SK-N-SH (cell line): Measurements from ENCODE around the gene CELSR1. TPM values are rescaled to one million over a fixed set of nuclear protein-coding genes. Genes with fewer than 3 reads are reported as not detected.

ENCODE experiments used
- CTCF ChIA-PET: fragments of 300-600, 350-600 bp; formaldehyde crosslinking; extraction: SDS; loops from one replicate; lab custom pipeline; 2021; lab: Yijun Ruan, JAX
- POLR2A ChIA-PET: fragments of 350-600 bp; sonication (Branson Sonifier 250); formaldehyde crosslinking; extraction: SDS; loops from one replicate; lab custom pipeline; 2020; ENCODE audit warnings: antibody characterized with exemption, inconsistent platforms; lab: Yijun Ruan, JAX
- DNase-seq: peaks from one replicate; pipeline ENCODE4 v3.0.0; 2012
- H2AFZ ChIP-seq: fragments of 200-600 bp; sonication (generic); 2 replicates; pipeline ENCODE4 v1.8.1; 2016; ENCODE audit warnings: antibody characterized with exemption, mild to moderate bottlenecking, low read depth
- H3F3A ChIP-seq: fragments of 200-600 bp; sonication (generic); replicated peaks from 2 replicates; pipeline ENCODE3; 2016; ENCODE audit warnings: antibody characterized with exemption, mild to moderate bottlenecking; ENCODE audit not compliant: insufficient read depth
- H3K27ac ChIP-seq, 2 experiments: fragments of 200-500 bp in 1 of 2; fragments of 200-600 bp in 1 of 2; sonication (Bioruptor generic) in 1 of 2; sonication (generic), shearing (Covaris generic) in 1 of 2; 2 replicates each; pipeline versions ENCODE4 v1.5.1 to v1.6.1; 2014 to 2016; ENCODE audit warnings: low read depth in 2 of 2, inconsistent platforms in 1 of 2, low read length in 1 of 2, mild to moderate bottlenecking in 1 of 2, mixed read lengths in 1 of 2
- H3K27me3 ChIP-seq: fragments of 200-600 bp; sonication (generic), shearing (Covaris generic); 2 replicates; pipeline ENCODE4 v1.6.1; 2016; ENCODE audit warnings: mixed run types; ENCODE audit not compliant: insufficient read depth
- H3K36me3 ChIP-seq, 2 experiments: fragments of 200-500 bp in 1 of 2; fragments of 200-600 bp in 1 of 2; sonication (Bioruptor generic) in 1 of 2; sonication (generic) in 1 of 2; replicated peaks in 1 of 2; 2 replicates each; pipeline versions ENCODE3 to v1.5.1; 2014 to 2016; ENCODE audit warnings: low read length in 1 of 2, mild to moderate bottlenecking in 1 of 2; ENCODE audit not compliant: insufficient read depth in 2 of 2, control insufficient read depth in 1 of 2
- H3K4me1 ChIP-seq, 2 experiments: fragments of 200-500 bp in 1 of 2; fragments of 200-600 bp in 1 of 2; sonication (Bioruptor generic) in 1 of 2; sonication (generic), shearing (Covaris generic) in 1 of 2; 2 replicates each; pipeline versions ENCODE4 v1.5.1 to v1.6.1; 2014 to 2016; ENCODE audit warnings: low read depth in 1 of 2, low read length in 1 of 2, mixed run types in 1 of 2; ENCODE audit not compliant: insufficient read depth in 2 of 2, control insufficient read depth in 1 of 2
- H3K4me2 ChIP-seq: fragments of 200-600 bp; sonication (generic), shearing (Covaris generic); 2 replicates; pipeline ENCODE4 v1.6.1; 2017; ENCODE audit warnings: mixed run types
- H3K4me3 ChIP-seq, 2 experiments: fragments of 200-500 bp in 1 of 2; fragments of 200-600 bp in 1 of 2; sonication (Bioruptor generic) in 1 of 2; sonication (generic), shearing (Covaris generic) in 1 of 2; 2 replicates each; pipeline versions ENCODE4 v1.5.1 to v1.8.1; 2014 to 2016; ENCODE audit warnings: low read depth in 2 of 2, inconsistent platforms in 1 of 2, low read length in 1 of 2, mild to moderate bottlenecking in 1 of 2, mixed read lengths in 1 of 2, moderate library complexity in 1 of 2
- H3K79me2 ChIP-seq: fragments of 200-600 bp; sonication (generic); 2 replicates; pipeline ENCODE4 v1.8.1; 2017; ENCODE audit warnings: mild to moderate bottlenecking; ENCODE audit not compliant: insufficient read depth
- H3K9ac ChIP-seq: fragments of 200-600 bp; sonication (generic); 2 replicates; pipeline ENCODE4 v1.6.1; 2017; ENCODE audit warnings: mixed run types
- H3K9me2 ChIP-seq: fragments of 200-600 bp; sonication (generic); 2 replicates; pipeline ENCODE4 v1.6.1; 2017; ENCODE audit warnings: mixed run types
- H3K9me3 ChIP-seq: fragments of 200-600 bp; sonication (generic); 2 replicates; pipeline ENCODE4 v1.6.1; 2017; ENCODE audit warnings: mixed run types, mild to moderate bottlenecking, moderate library complexity
- H4K20me1 ChIP-seq: fragments of 200-600 bp; sonication (generic); 2 replicates; pipeline ENCODE4 v1.6.1; 2017; ENCODE audit warnings: mild to moderate bottlenecking, mixed run types; ENCODE audit not compliant: insufficient read depth
- CTCF ChIP-seq: fragments of 200-600 bp; sonication (generic); IDR thresholded peaks from 2 replicates; pipeline ENCODE4 v1.6.1; 2017; ENCODE audit warnings: antibody characterized with exemption, mild to moderate bottlenecking, moderate library complexity
- EP300 ChIP-seq, 2 experiments: IDR thresholded peaks; 2 replicates each; pipeline versions ENCODE4 v1.4.0 to v1.6.1; 2012; ENCODE audit warnings: borderline replicate concordance in 1 of 2, low read depth in 1 of 2, low read length in 1 of 2
- FOSL2 ChIP-seq: IDR thresholded peaks from 2 replicates; pipeline ENCODE4 v1.4.0; 2012; ENCODE audit warnings: low read depth, mild to moderate bottlenecking, moderate library complexity, borderline replicate concordance
- FOXM1 ChIP-seq: IDR thresholded peaks from 2 replicates; pipeline ENCODE4 v1.4.0; 2012; ENCODE audit warnings: low read depth, mild to moderate bottlenecking
- MXI1 ChIP-seq: IDR thresholded peaks from 2 replicates; pipeline ENCODE4 v1.6.1; 2012; ENCODE audit warnings: mild to moderate bottlenecking, low read depth, low read length, improper control_type of control experiment
- NRF1 ChIP-seq: IDR thresholded peaks from 2 replicates; pipeline ENCODE4 v1.6.1; 2012; ENCODE audit warnings: low read depth, mild to moderate bottlenecking, low read length
- REST ChIP-seq: IDR thresholded peaks from 2 replicates; pipeline ENCODE4 v1.6.1; 2012; ENCODE audit warnings: mild to moderate bottlenecking, low read depth, low read length, moderate library complexity
- RFX5 ChIP-seq: IDR thresholded peaks from 2 replicates; pipeline ENCODE4 v1.6.1; 2012; ENCODE audit warnings: mild to moderate bottlenecking, improper control_type of control experiment, low read length
- WGBS: methylation state at CpG from one replicate; pipeline ENCODE4 v1.1.6; 2017; ENCODE audit warnings: low lambda C conversion rate; 5-methylcytosine and 5-hydroxymethylcytosine counted together
- polyA plus RNA-seq, 3 experiments: library from polyadenylated mRNA; depleted of rRNA; stranded (reverse); fragments of >200 nt; gene quantifications; 2 replicates each; pipeline ENCODE4 v1.2.3, GENCODE V29; 2012

CELSR1 gene
- polyA plus RNA-seq, 1 of the 3 experiments (the other 2 are of a cell fraction): 5.0 TPM

GRCh38 chr22:46520880-46521279 lies 16.5 kb downstream of the CELSR1 start (continued):
- no peak for TF ChIP-seq EP300 (IDR thresholded peaks at IDR 0.05; ENCODE audit: borderline replicate concordance in 1 of 2, low read depth in 1 of 2, low read length in 1 of 2)
- TF ChIP-seq RFX5: no peak
- TF ChIP-seq FOSL2: no peak
- TF ChIP-seq, all 33 proteins: peak for 0

GRCh38 chr22:46519377-46519776 lies 18.0 kb downstream of the CELSR1 start:
- H3K9ac ChIP-seq: no peak overlapping the region
- no peaks in the 10 kb centered on the region for H3K79me2 ChIP-seq
- H3K9me2 ChIP-seq: no peaks in the 10 kb centered on the region
- H2AFZ ChIP-seq: no peak overlapping the region
- no peaks in the 10 kb centered on the region for H4K20me1 ChIP-seq
- H3K36me3 ChIP-seq: no peaks in the 10 kb centered on the region
- no peak for DNase-seq
- no peak overlapping the region for H3K27ac ChIP-seq
- H3K9me3 ChIP-seq: no peaks in the 10 kb centered on the region
- no peaks in the 10 kb centered on the region for H3K27me3 ChIP-seq
- H3K4me2 ChIP-seq: no peak overlapping the region
- ChIA-PET CTCF (no interaction called here), POLR2A (no interaction called here)
- no peak overlapping the region for H3K4me3 ChIP-seq
- TF ChIP-seq MXI1: no peak
- TF ChIP-seq FOXM1: no peak
- TF ChIP-seq REST: no peak
- no peak for TF ChIP-seq NRF1
- no peak for TF ChIP-seq CTCF
- TF ChIP-seq, all 33 proteins: peak for 0
- Histone ChIP-seq H3K4me1 (peaks cover 0 to 11% of the 10 kb centered on the region in 2 experiments; a peak in 3 of 4 replicates), H3F3A (no peaks in the 10 kb centered on the region)
- 79% methylated on average over 4 of the region's 9 CpGs for WGBS
